ENCODE results near the gene GPATCH2L. TPM values are rescaled to one million over a fixed set of nuclear protein-coding genes. Genes with fewer than 3 reads are reported as not detected.

Gene GPATCH2L
- total and polyA plus RNA-seq, 2 experiments from 2014 or later = 19.6 to 94.4 TPM

GRCh38 chr14:76194327-76194726 lies 42.6 kb downstream of the GPATCH2L start (continued):
- TF ChIP-seq ZNF462 (CRISPR knock-in tag; IDR thresholded peaks at IDR 0.05) = no peak
- TF ChIP-seq ZNF331 (CRISPR knock-in tag; IDR thresholded peaks at IDR 0.05; ENCODE audit: low read depth) = no peak
- no peak for TF ChIP-seq EZH2phosphoT487 (IDR thresholded peaks at IDR 0.05; ENCODE audit: unreplicated experiment)

GRCh38 chr14:76195003-76195402 lies 43.3 kb downstream of the GPATCH2L start:
- no peak for ATAC-seq
- peaks cover 2% of the 10 kb centered on the region; the same call in 2 of the 3 replicates for H3K4me1 Mint-ChIP-seq
- peaks cover 2% of the 10 kb centered on the region for H3K27me3 Mint-ChIP-seq (ENCODE audit: insufficient read depth, low read depth, poor library complexity)
- no peak for DNase-seq (ENCODE audit: low spot score)
- TF ChIP-seq EZH2 (IDR thresholded peaks at IDR 0.05; ENCODE audit: low read depth, unreplicated experiment) = no peak
- no peak for TF ChIP-seq POLR2AphosphoS5 (IDR thresholded peaks at IDR 0.05; ENCODE audit: low read depth)
- TF ChIP-seq ZNF114 (CRISPR knock-in tag; IDR thresholded peaks at IDR 0.05) = no peak
- TF ChIP-seq ETS1 (IDR thresholded peaks at IDR 0.05) = no peak
- Histone ChIP-seq H3K4me1 (ENCODE audit: insufficient read depth) (no peaks in the 10 kb centered on the region), H3K27ac (ENCODE audit: low read depth) (no peak overlapping the region), H3K9me2 (ENCODE audit: insufficient read depth) (no peaks in the 10 kb centered on the region), H3K27me3 (ENCODE audit: insufficient read depth) (no peaks in the 10 kb centered on the region), H4K20me1 (replicated peaks; ENCODE audit: insufficient read depth) (peaks cover 5% of the 10 kb centered on the region), H2AFZ (no peak overlapping the region), H3F3A (replicated peaks; ENCODE audit: low read depth) (no peaks in the 10 kb centered on the region), H3K36me3 (ENCODE audit: insufficient read depth) (peaks cover 29% of the 10 kb centered on the region), H3K4me3 (no peak overlapping the region), H3K4me2 (no peak overlapping the region), H3K79me2 (replicated peaks; ENCODE audit: insufficient read depth) (peaks cover 6% of the 10 kb centered on the region; the same call in 1 of the 2 replicates)
- no peak overlapping the region for H3K4me3 Mint-ChIP-seq
- H3K27ac Mint-ChIP-seq = no peak overlapping the region
- peaks cover 45% of the 10 kb centered on the region for H3K36me3 Mint-ChIP-seq (ENCODE audit: low read depth)
- H3K9me3 Mint-ChIP-seq = no peaks in the 10 kb centered on the region

Measured in GM23338 (cell line).